Erythroblast (primary cell): ENCODE measurements around the gene ADM.

Source experiments
- GATA1 ChIP-seq: IDR thresholded peaks from 2 replicates; pipeline ENCODE4 v1.6.1; 2011; ENCODE audit warnings: low read depth, mild to moderate bottlenecking, control low read depth, low read length, moderate library complexity
- POLR2A ChIP-seq: IDR thresholded peaks from 2 replicates; pipeline ENCODE4 v1.6.1; 2011; ENCODE audit warnings: mild to moderate bottlenecking, low read length

DNA sequence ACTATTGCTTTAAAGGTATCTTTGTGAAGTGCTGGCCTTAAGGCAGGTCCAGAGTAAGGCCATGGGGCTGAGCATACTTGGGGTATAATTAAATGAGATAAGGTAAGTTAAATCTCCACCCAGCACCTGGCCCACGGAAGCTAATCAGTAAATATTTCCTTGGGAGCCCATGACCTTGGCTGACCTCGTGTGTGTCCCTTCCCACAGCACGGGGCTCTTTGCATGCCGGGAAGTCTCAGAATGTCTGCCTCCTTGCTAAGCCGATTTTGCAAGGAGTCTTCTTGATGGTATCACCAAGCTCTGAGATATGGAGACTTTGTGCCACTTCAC lies 46.5 kb downstream of the ADM start:
- TF ChIP-seq POLR2A, result no peak
- no peak for TF ChIP-seq GATA1
